A673 (cell line): Measurements from ENCODE around the gene TAOK3. TPM values are rescaled to one million over a fixed set of nuclear protein-coding genes. Genes with fewer than 3 reads are reported as not detected.

Experiments used
- BruUV-seq: library from RNA; stranded (reverse); fragments of 400-500 nt; replicated peaks from 2 replicates; lab custom pipeline; 2021; lab: Mats Ljungman, UMichigan
- CTCF ChIA-PET: fragments of 300-600 bp; sonication (Branson Sonifier 250); formaldehyde crosslinking; loops from one replicate; lab custom pipeline; 2022; ENCODE audit warnings: antibody characterized with exemption; lab: Charles Lee
- POLR2A ChIA-PET: fragments of 300-600 bp; sonication (Branson Sonifier 250); formaldehyde crosslinking; loops from one replicate; lab custom pipeline; 2022; ENCODE audit warnings: antibody characterized with exemption; ENCODE audit not compliant: low non-redundant PET; lab: Charles Lee
- DNase-seq: peaks from one replicate; pipeline ENCODE4 v3.0.0-alpha.2; 2015; ENCODE audit warnings: low spot score
- H3K27ac ChIP-seq: fragments of 200-600 bp; sonication (generic); 2 replicates; pipeline ENCODE4 v1.5.1; 2016; ENCODE audit warnings: mixed run types, low read depth, mild to moderate bottlenecking, mixed read lengths, antibody characterized with exemption, low read length; ENCODE audit not compliant: poor library complexity, severe bottlenecking
- H3K27me3 ChIP-seq: fragments of 200-600 bp; sonication (generic); replicated peaks from 2 replicates; pipeline ENCODE4 v1.6.1; 2017; ENCODE audit warnings: mixed run types, low read depth, mild to moderate bottlenecking, mixed read lengths, antibody characterized with exemption, low read length; ENCODE audit not compliant: insufficient read depth, poor library complexity
- H3K36me3 ChIP-seq: fragments of 200-600 bp; sonication (generic); 2 replicates; pipeline ENCODE4 v1.6.1; 2016; ENCODE audit warnings: mixed run types, mild to moderate bottlenecking, mixed read lengths, antibody characterized with exemption, low read length; ENCODE audit not compliant: insufficient read depth, poor library complexity, severe bottlenecking
- H3K4me1 ChIP-seq: fragments of 200-600 bp; sonication (generic); 2 replicates; pipeline ENCODE4 v1.6.1; 2017; ENCODE audit warnings: mixed run types, mild to moderate bottlenecking, mixed read lengths, antibody characterized with exemption, low read length; ENCODE audit not compliant: insufficient read depth, poor library complexity, severe bottlenecking
- H3K4me3 ChIP-seq: fragments of 200-600 bp; sonication (generic); 2 replicates; pipeline ENCODE4 v1.5.1; 2016; ENCODE audit warnings: low read depth, mixed run types, mild to moderate bottlenecking, mixed read lengths, low read length; ENCODE audit not compliant: poor library complexity, severe bottlenecking
- H3K9me3 ChIP-seq: fragments of 200-600 bp; sonication (generic); 2 replicates; pipeline ENCODE4 v1.6.1; 2016; ENCODE audit warnings: mixed run types, low read depth, mild to moderate bottlenecking, mixed read lengths, antibody characterized with exemption, low read length; ENCODE audit not compliant: poor library complexity, severe bottlenecking
- CTCF ChIP-seq: fragments of 300-800, 200-600 bp; sonication (generic); conservative IDR thresholded peaks from 2 replicates; pipeline ENCODE4 v1.5.1; 2017; ENCODE audit warnings: low read depth, mild to moderate bottlenecking, antibody characterized with exemption, low read length, moderate library complexity, mixed read lengths
- EZH2 ChIP-seq: fragments of 200-600 bp; sonication (generic); IDR thresholded peaks from 2 replicates; pipeline ENCODE4 v1.6.1; 2017; ENCODE audit warnings: borderline replicate concordance, low read depth, mild to moderate bottlenecking, mixed read lengths, antibody characterized with exemption, low read length; ENCODE audit not compliant: poor library complexity, severe bottlenecking
- intact Hi-C: fragments of 100-400 bp; cut with micrococcal nuclease; formaldehyde crosslinking; loops from one replicate; pipeline ENCODE4 v1.10.0; 2022; ENCODE audit not compliant: unreplicated experiment
- total RNA-seq: library from RNA; stranded (reverse); gene quantifications from 2 replicates; pipeline ENCODE4 v1.2.3, GENCODE V29; 2021

The TAOK3 gene
- total RNA-seq, 1 experiment from 2014 or later: 48.9 TPM

- TF ChIP-seq CTCF: no peak
- TF ChIP-seq EZH2: no peak
- no peak overlapping the region for H3K27ac ChIP-seq
- POLR2A ChIA-PET: no interaction called here
- no TSS peak for BruUV-seq
- H3K9me3 ChIP-seq: no peaks in the 10 kb centered on the region
- H3K4me3 ChIP-seq: no peak overlapping the region
- no peaks in the 10 kb centered on the region for H3K4me1 ChIP-seq
- H3K27me3 ChIP-seq: no peaks in the 10 kb centered on the region
- DNase-seq: no peak
- intact Hi-C loops: no loop called here
- CTCF ChIA-PET: interaction anchor here (0.6 kb wide), 1 partner anchor 12 kb away, joined by 3 read pairs; no protein-coding TSS in a partner anchor
- peaks cover 9% of the 10 kb centered on the region for H3K36me3 ChIP-seq
These were observed 205.8 kb downstream of the TAOK3 start for GRCh38 chr12:118166946-118167345.

GRCh38 chr12:118164798-118165486 lies 207.8 kb downstream of the TAOK3 start:
- POLR2A ChIA-PET: no interaction called here
- BruUV-seq: no TSS peak
- H3K4me3 ChIP-seq: no peak overlapping the region

GRCh38 chr12:118160536-118160935 lies 212.2 kb downstream of the TAOK3 start:
- TF ChIP-seq CTCF: no peak
- TF ChIP-seq EZH2: no peak
- CTCF ChIA-PET: no interaction called here
- Histone ChIP-seq H3K36me3 (peaks cover 22% of the 10 kb centered on the region), H3K4me1 (no peaks in the 10 kb centered on the region), H3K27me3 (no peaks in the 10 kb centered on the region), H3K27ac (no peak overlapping the region), H3K9me3 (no peaks in the 10 kb centered on the region), H3K4me3 (no peak overlapping the region)
- no TSS peak for BruUV-seq
- DNase-seq: no peak
- intact Hi-C loops: no loop called here
- POLR2A ChIA-PET: no interaction called here

More at GRCh38 chr12:118164798-118165486, 207.8 kb downstream of the TAOK3 start:
- TF ChIP-seq CTCF (peak; percentile 51), EZH2 (no peak)
- Histone ChIP-seq H3K4me1 (no peaks in the 10 kb centered on the region), H3K27me3 (no peaks in the 10 kb centered on the region), H3K36me3 (peaks cover 17% of the 10 kb centered on the region), H3K27ac (no peak overlapping the region), H3K9me3 (no peaks in the 10 kb centered on the region)
- CTCF ChIA-PET: interaction anchor here (1.0 kb wide), 1 partner anchor 211 kb away, joined by 3 read pairs; the partner anchor contains the start of gene SUDS3
- DNase-seq: peak; percentile 22
- intact Hi-C loops: no loop called here
